ENCODE results near the gene SHISA8. TPM values are rescaled to one million over a fixed set of nuclear protein-coding genes. Genes with fewer than 3 reads are reported as not detected.

Gene SHISA8
- total and polyA plus RNA-seq, 7 donors, result 0.15 to 0.26 (median 0.26) TPM; not detected in 4

- DNase-seq, result no peak
- no peak for ATAC-seq
- TF ChIP-seq CTCF (IDR thresholded peaks at IDR 0.05), result no peak
- Histone ChIP-seq H3K27me3 (ENCODE audit: insufficient read depth in 3 of 3, low read length in 2 of 3) (no peaks in the 10 kb centered on the region), H3K4me3 (no peak overlapping the region), H3K27ac (no peak overlapping the region), H3K9me3 (no peaks in the 10 kb centered on the region), H3K36me3 (ENCODE audit: insufficient read depth in 1 of 2, low read depth in 1 of 2) (no peaks in the 10 kb centered on the region), H3K4me1 (no peaks in the 10 kb centered on the region)
- 78 to 83% (median 80%) methylated on average over 10 of the region's 10 CpGs for WGBS, 3 donors
- intact Hi-C loops (cut with DNase I), result no loop called here
Observed at GRCh38 chr22:41931701-41932269, 16.9 kb upstream of the SHISA8 start.

- 47 to 60% (median 56%) methylated on average over 8 of the region's 8 CpGs for WGBS, 3 donors
- Histone ChIP-seq H3K4me3 (no peak overlapping the region), H3K9me3 (no peaks in the 10 kb centered on the region), H3K27me3 (ENCODE audit: insufficient read depth in 3 of 3, low read length in 2 of 3) (peaks cover 0 to 3% (median 2%) of the 10 kb centered on the region in 3 donors), H3K36me3 (ENCODE audit: insufficient read depth in 1 of 2, low read depth in 1 of 2) (no peaks in the 10 kb centered on the region), H3K27ac (no peak overlapping the region), H3K4me1 (no peaks in the 10 kb centered on the region)
- no peak for DNase-seq
- peak in 3 of 4 donors; percentile 18 to 25 (median 20) for ATAC-seq
- intact Hi-C loops (cut with DNase I), result no loop called here
- no peak for TF ChIP-seq CTCF (IDR thresholded peaks at IDR 0.05)
Observed at GRCh38 chr22:41929418-41929810, 14.5 kb upstream of the SHISA8 start.

- peaks cover 0 to 3% (median 2%) of the 10 kb centered on the region in 3 donors for H3K27me3 ChIP-seq (ENCODE audit: insufficient read depth in 3 of 3, low read length in 2 of 3)
- WGBS, 3 donors, result 74 to 76% (median 76%) methylated on average over 12 to 14 of the region's 14 CpGs
- no peaks in the 10 kb centered on the region for H3K9me3 ChIP-seq
- no peak overlapping the region for H3K4me3 ChIP-seq
- DNase-seq (no peak), ATAC-seq (no peak)
- no peak overlapping the region for H3K27ac ChIP-seq
- intact Hi-C loops (cut with DNase I), result no loop called here
- no peaks in the 10 kb centered on the region for H3K36me3 ChIP-seq (ENCODE audit: insufficient read depth in 1 of 2, low read depth in 1 of 2)
- H3K4me1 ChIP-seq, result no peaks in the 10 kb centered on the region
- TF ChIP-seq CTCF (IDR thresholded peaks at IDR 0.05), result no peak
Observed at GRCh38 chr22:41928593-41929417, 13.9 kb upstream of the SHISA8 start.

- intact Hi-C loops (cut with DNase I), result no loop called here
- Histone ChIP-seq H3K4me3 (no peak overlapping the region), H3K9me3 (no peaks in the 10 kb centered on the region), H3K4me1 (no peaks in the 10 kb centered on the region), H3K27me3 (ENCODE audit: insufficient read depth in 3 of 3, low read length in 2 of 3) (peaks cover 0 to 3% (median 2%) of the 10 kb centered on the region in 3 donors), H3K27ac (no peak overlapping the region), H3K36me3 (ENCODE audit: insufficient read depth in 1 of 2, low read depth in 1 of 2) (no peaks in the 10 kb centered on the region)
- WGBS, 3 donors, result 72 to 84% (median 81%) methylated on average over 6 of the region's 6 CpGs
- DNase-seq (no peak), ATAC-seq (no peak)
- no peak for TF ChIP-seq CTCF (IDR thresholded peaks at IDR 0.05)
Observed at GRCh38 chr22:41927813-41928212, 12.9 kb upstream of the SHISA8 start.
